ENCODE measurements around the gene PRCP.

The PRCP gene

DNA sequence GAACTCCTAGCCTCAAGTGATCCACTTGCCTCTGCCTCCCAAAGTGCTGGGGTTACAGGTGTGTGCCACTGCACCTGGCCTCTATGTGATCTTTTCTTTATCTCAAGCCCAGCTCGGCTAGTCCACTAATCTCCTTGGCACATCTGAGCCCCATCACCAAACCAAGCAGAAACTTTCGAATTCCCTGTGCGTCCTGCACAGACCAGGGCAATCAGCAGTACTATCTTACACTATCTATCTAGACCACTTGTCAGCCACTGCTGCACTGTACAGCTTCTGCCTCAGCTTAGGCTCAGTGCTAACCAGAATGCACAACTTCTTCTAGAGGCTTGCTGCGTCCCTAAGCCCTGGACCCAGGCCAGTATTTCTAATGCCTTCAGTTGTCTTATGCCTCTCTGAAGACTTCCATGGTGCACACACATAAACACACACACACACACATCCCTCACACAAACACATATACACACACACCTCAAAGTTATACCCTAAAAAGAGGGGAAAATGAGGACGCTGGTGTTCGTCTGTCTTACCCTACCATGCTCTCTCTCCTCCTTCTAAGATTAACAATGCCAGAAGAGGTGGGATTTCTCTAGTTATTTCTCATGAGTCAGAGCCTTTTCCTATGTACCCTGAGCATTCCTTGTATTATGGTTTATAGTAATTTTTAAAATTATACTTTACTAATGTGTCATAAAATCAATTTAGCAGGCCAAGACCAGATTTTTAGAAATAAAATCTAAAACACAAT, 107.2 kb downstream of the PRCP start:
- Histone ChIP-seq H3K4me1 (ENCODE audit: insufficient read depth, insufficient read length) (no peaks in the 10 kb centered on the region), H3K9me3 (ENCODE audit: insufficient read depth, low read length) (no peaks in the 10 kb centered on the region), H3K27me3 (ENCODE audit: insufficient read depth, insufficient read length) (no peaks in the 10 kb centered on the region), H3K36me3 (ENCODE audit: insufficient read depth, insufficient read length, low read length) (no peaks in the 10 kb centered on the region), H3K9ac (ENCODE audit: insufficient read length, low read depth) (no peak overlapping the region), H3K4me3 (ENCODE audit: insufficient read length, low read depth) (no peak overlapping the region)
- TF ChIP-seq YY1 (IDR thresholded peaks at IDR 0.05; ENCODE audit: insufficient read depth, insufficient read length), result no peak
- TF ChIP-seq SUZ12 (IDR thresholded peaks at IDR 0.05; ENCODE audit: extremely low read depth, insufficient read depth, insufficient read length), result no peak
- no peak for TF ChIP-seq ZNF274 (IDR thresholded peaks at IDR 0.05; ENCODE audit: low read depth, low read length)
- no peak for DNase-seq (ENCODE audit: low read depth, low spot score)

DNA sequence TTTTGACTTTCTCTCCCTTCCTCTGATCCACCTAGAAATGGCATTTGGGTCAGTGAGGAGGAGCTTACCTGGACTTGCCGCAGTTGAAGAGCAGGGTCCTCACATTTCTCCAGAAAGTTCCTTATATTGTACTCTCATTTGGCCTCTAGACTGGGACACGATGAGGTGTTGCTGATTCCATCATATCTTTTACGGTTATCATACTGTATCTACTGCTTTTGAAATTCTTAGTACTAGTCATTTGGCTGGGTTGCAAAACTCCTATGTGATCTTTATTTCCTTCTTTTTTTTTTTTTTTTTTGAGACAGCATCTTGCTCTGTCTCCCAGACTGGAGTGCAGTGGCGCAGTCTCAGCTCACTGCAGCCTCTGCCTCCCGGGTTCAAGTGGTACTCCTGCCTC, 107.9 kb downstream of the PRCP start:
- Histone ChIP-seq H3K4me3 (ENCODE audit: insufficient read length, low read depth) (no peak overlapping the region), H3K36me3 (ENCODE audit: insufficient read depth, insufficient read length, low read length) (no peaks in the 10 kb centered on the region), H3K9me3 (ENCODE audit: insufficient read depth, low read length) (no peaks in the 10 kb centered on the region), H3K4me1 (ENCODE audit: insufficient read depth, insufficient read length) (no peaks in the 10 kb centered on the region), H3K9ac (ENCODE audit: insufficient read length, low read depth) (no peak overlapping the region), H3K27me3 (ENCODE audit: insufficient read depth, insufficient read length) (no peaks in the 10 kb centered on the region)
- DNase-seq (ENCODE audit: low read depth, low spot score), result no peak
- TF ChIP-seq ZNF274 (IDR thresholded peaks at IDR 0.05; ENCODE audit: low read depth, low read length) (no peak), SUZ12 (IDR thresholded peaks at IDR 0.05; ENCODE audit: extremely low read depth, insufficient read depth, insufficient read length) (no peak), YY1 (IDR thresholded peaks at IDR 0.05; ENCODE audit: insufficient read depth, insufficient read length) (no peak)

GRCh38 chr11:82791779-82792178, 108.5 kb downstream of the PRCP start:
- no peak for DNase-seq (ENCODE audit: low read depth, low spot score)
- Histone ChIP-seq H3K27me3 (ENCODE audit: insufficient read depth, insufficient read length) (no peaks in the 10 kb centered on the region), H3K4me3 (ENCODE audit: insufficient read length, low read depth) (no peak overlapping the region)

GRCh38 chr11:82790723-82791484, 109.3 kb downstream of the PRCP start:
- no peaks in the 10 kb centered on the region for H3K36me3 ChIP-seq (ENCODE audit: insufficient read depth, insufficient read length, low read length)
- TF ChIP-seq YY1 (IDR thresholded peaks at IDR 0.05; ENCODE audit: insufficient read depth, insufficient read length) (no peak), SUZ12 (IDR thresholded peaks at IDR 0.05; ENCODE audit: extremely low read depth, insufficient read depth, insufficient read length) (no peak), ZNF274 (IDR thresholded peaks at IDR 0.05; ENCODE audit: low read depth, low read length) (no peak)
- no peaks in the 10 kb centered on the region for H3K9me3 ChIP-seq (ENCODE audit: insufficient read depth, low read length)
- no peak overlapping the region for H3K4me3 ChIP-seq (ENCODE audit: insufficient read length, low read depth)
- H3K4me1 ChIP-seq (ENCODE audit: insufficient read depth, insufficient read length), result no peaks in the 10 kb centered on the region
- no peak overlapping the region for H3K9ac ChIP-seq (ENCODE audit: insufficient read length, low read depth)
- no peaks in the 10 kb centered on the region for H3K27me3 ChIP-seq (ENCODE audit: insufficient read depth, insufficient read length)
- no peak for DNase-seq (ENCODE audit: low read depth, low spot score)

More at GRCh38 chr11:82791779-82792178, 108.5 kb downstream of the PRCP start:
- H3K4me1 ChIP-seq (ENCODE audit: insufficient read depth, insufficient read length), result no peaks in the 10 kb centered on the region
- TF ChIP-seq SUZ12 (IDR thresholded peaks at IDR 0.05; ENCODE audit: extremely low read depth, insufficient read depth, insufficient read length), result no peak
- no peak for TF ChIP-seq ZNF274 (IDR thresholded peaks at IDR 0.05; ENCODE audit: low read depth, low read length)
- TF ChIP-seq YY1 (IDR thresholded peaks at IDR 0.05; ENCODE audit: insufficient read depth, insufficient read length), result no peak
- no peak overlapping the region for H3K9ac ChIP-seq (ENCODE audit: insufficient read length, low read depth)
- no peaks in the 10 kb centered on the region for H3K9me3 ChIP-seq (ENCODE audit: insufficient read depth, low read length)
- no peaks in the 10 kb centered on the region for H3K36me3 ChIP-seq (ENCODE audit: insufficient read depth, insufficient read length, low read length)

DNA sequence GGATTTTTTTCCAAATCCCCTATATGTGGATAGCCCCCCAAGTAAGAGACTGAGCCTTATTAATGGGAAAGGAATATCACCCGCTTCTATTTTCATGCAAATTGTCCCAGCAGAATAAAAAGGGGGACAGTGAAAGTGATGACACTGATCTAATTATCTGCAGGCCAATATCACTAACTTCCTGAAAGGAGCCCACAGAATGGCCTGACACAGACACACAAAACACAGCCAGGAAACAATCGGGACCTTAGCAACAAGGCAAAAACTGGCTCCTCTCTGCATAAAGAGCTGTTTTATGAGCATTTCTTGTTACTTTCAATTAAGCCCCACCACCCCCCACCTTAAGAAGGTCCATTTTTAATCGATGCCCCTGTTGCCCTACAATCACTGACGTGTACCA, 112.2 kb downstream of the PRCP start:
- TF ChIP-seq YY1 (IDR thresholded peaks at IDR 0.05; ENCODE audit: insufficient read depth, insufficient read length), result no peak
- no peak for TF ChIP-seq SUZ12 (IDR thresholded peaks at IDR 0.05; ENCODE audit: extremely low read depth, insufficient read depth, insufficient read length)
- TF ChIP-seq ZNF274 (IDR thresholded peaks at IDR 0.05; ENCODE audit: low read depth, low read length), result no peak
- Histone ChIP-seq H3K9ac (ENCODE audit: insufficient read length, low read depth) (no peak overlapping the region), H3K36me3 (ENCODE audit: insufficient read depth, insufficient read length, low read length) (no peaks in the 10 kb centered on the region), H3K9me3 (ENCODE audit: insufficient read depth, low read length) (no peaks in the 10 kb centered on the region), H3K4me3 (ENCODE audit: insufficient read length, low read depth) (no peak overlapping the region), H3K4me1 (ENCODE audit: insufficient read depth, insufficient read length) (no peaks in the 10 kb centered on the region), H3K27me3 (ENCODE audit: insufficient read depth, insufficient read length) (no peaks in the 10 kb centered on the region)
- DNase-seq (ENCODE audit: low read depth, low spot score), result no peak

GRCh38 chr11:82786836-82787235, 113.4 kb downstream of the PRCP start:
- H3K4me3 ChIP-seq (ENCODE audit: insufficient read length, low read depth), result no peak overlapping the region
- TF ChIP-seq SUZ12 (IDR thresholded peaks at IDR 0.05; ENCODE audit: extremely low read depth, insufficient read depth, insufficient read length), result no peak
- no peak for TF ChIP-seq YY1 (IDR thresholded peaks at IDR 0.05; ENCODE audit: insufficient read depth, insufficient read length)
- TF ChIP-seq ZNF274 (IDR thresholded peaks at IDR 0.05; ENCODE audit: low read depth, low read length), result no peak
- no peaks in the 10 kb centered on the region for H3K27me3 ChIP-seq (ENCODE audit: insufficient read depth, insufficient read length)
- DNase-seq (ENCODE audit: low read depth, low spot score), result no peak
- no peaks in the 10 kb centered on the region for H3K36me3 ChIP-seq (ENCODE audit: insufficient read depth, insufficient read length, low read length)
- H3K4me1 ChIP-seq (ENCODE audit: insufficient read depth, insufficient read length), result no peaks in the 10 kb centered on the region
- no peaks in the 10 kb centered on the region for H3K9me3 ChIP-seq (ENCODE audit: insufficient read depth, low read length)
- no peak overlapping the region for H3K9ac ChIP-seq (ENCODE audit: insufficient read length, low read depth)

DNA sequence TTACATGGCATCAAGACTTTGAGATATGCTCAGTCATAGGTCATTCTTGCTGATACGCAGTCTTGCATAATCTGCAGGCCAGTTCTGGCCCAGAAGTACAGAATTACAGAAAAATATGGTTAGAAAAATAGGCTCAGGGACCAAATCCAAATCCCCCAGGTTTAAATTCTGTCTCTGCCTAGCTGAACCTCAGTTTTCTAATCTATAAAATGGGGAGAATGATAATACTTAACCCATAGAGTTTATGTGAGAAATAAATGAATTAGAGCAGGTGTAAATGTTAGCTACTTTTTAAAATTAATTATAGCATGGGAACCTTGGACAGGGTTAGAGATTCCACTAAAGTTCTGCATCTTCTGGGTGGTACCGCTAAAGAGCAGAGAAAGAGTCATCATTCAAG, 114.2 kb downstream of the PRCP start:
- Histone ChIP-seq H3K36me3 (ENCODE audit: insufficient read depth, insufficient read length, low read length) (no peaks in the 10 kb centered on the region), H3K4me1 (ENCODE audit: insufficient read depth, insufficient read length) (no peaks in the 10 kb centered on the region), H3K9me3 (ENCODE audit: insufficient read depth, low read length) (no peaks in the 10 kb centered on the region), H3K27me3 (ENCODE audit: insufficient read depth, insufficient read length) (no peaks in the 10 kb centered on the region), H3K4me3 (ENCODE audit: insufficient read length, low read depth) (no peak overlapping the region), H3K9ac (ENCODE audit: insufficient read length, low read depth) (no peak overlapping the region)
- no peak for DNase-seq (ENCODE audit: low read depth, low spot score)
- TF ChIP-seq ZNF274 (IDR thresholded peaks at IDR 0.05; ENCODE audit: low read depth, low read length), result no peak
- TF ChIP-seq YY1 (IDR thresholded peaks at IDR 0.05; ENCODE audit: insufficient read depth, insufficient read length), result no peak
- TF ChIP-seq SUZ12 (IDR thresholded peaks at IDR 0.05; ENCODE audit: extremely low read depth, insufficient read depth, insufficient read length), result no peak

Data from NT2/D1 (cell line).